Measurements from ENCODE around the gene TEX261.

GRCh38 chr2:70939839-70940580 lies 54.7 kb downstream of the TEX261 start:
- no peak for TF ChIP-seq EZH2phosphoT487 (IDR thresholded peaks at IDR 0.05; ENCODE audit: borderline replicate concordance, low read depth, low read length)
- no peak for TF ChIP-seq CTCF (conservative IDR thresholded peaks at IDR 0.05; ENCODE audit: low read length)

All from OCI-LY7 (cell line).